LNCAP (cell line): ENCODE data around the gene LTC4S.

ENCODE experiments used
- CTCF ChIP-seq: fragments of 450-650 bp; IDR thresholded peaks from 2 replicates; pipeline ENCODE4 v1.5.1; 2017; ENCODE audit warnings: mild to moderate bottlenecking

LTC4S gene

GRCh38 chr5:179773686-179774040 lies 20.1 kb upstream of the LTC4S start:
- no peak for TF ChIP-seq CTCF

GRCh38 chr5:179774442-179774841 lies 19.3 kb upstream of the LTC4S start:
- no peak for TF ChIP-seq CTCF

- TF ChIP-seq CTCF, result no peak
Measured at GRCh38 chr5:179776411-179776938, 17.3 kb upstream of the LTC4S start.

GRCh38 chr5:179777456-179777855 lies 16.3 kb upstream of the LTC4S start:
- TF ChIP-seq CTCF, result no peak

- TF ChIP-seq CTCF, result no peak
Measured at GRCh38 chr5:179777909-179778308, 15.9 kb upstream of the LTC4S start.

- TF ChIP-seq CTCF, result no peak
Measured at GRCh38 chr5:179778591-179778990, 15.2 kb upstream of the LTC4S start.

GRCh38 chr5:179779826-179780225 lies 14.0 kb upstream of the LTC4S start:
- TF ChIP-seq CTCF, result no peak

GRCh38 chr5:179780362-179780761 lies 13.4 kb upstream of the LTC4S start:
- no peak for TF ChIP-seq CTCF
